ENCODE measurements around the gene PROM1.
A peak's percentile ranks its signal among the peaks of the same experiment; 100 is the strongest.

The PROM1 gene

DNA sequence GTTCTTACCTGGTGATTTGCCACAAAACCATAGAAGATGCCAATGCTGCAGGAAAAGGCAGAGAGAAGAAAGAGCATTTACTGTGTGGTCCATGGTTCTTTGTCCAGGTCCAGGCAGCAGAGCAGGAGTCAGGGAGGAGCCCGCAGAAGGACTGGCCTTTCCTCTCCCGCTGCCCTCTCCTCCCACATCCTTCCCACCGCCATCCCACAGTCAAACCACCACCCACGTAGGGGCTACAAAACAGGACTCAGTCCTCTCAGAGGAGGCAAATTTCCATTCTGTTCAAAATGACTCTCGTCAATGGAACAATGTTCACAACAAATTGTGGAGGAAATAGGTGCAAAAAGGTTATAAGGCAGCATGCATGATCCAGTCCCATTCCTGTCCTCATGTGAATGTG, 58.6 kb downstream of the PROM1 start:
- no peak for DNase-seq

DNA sequence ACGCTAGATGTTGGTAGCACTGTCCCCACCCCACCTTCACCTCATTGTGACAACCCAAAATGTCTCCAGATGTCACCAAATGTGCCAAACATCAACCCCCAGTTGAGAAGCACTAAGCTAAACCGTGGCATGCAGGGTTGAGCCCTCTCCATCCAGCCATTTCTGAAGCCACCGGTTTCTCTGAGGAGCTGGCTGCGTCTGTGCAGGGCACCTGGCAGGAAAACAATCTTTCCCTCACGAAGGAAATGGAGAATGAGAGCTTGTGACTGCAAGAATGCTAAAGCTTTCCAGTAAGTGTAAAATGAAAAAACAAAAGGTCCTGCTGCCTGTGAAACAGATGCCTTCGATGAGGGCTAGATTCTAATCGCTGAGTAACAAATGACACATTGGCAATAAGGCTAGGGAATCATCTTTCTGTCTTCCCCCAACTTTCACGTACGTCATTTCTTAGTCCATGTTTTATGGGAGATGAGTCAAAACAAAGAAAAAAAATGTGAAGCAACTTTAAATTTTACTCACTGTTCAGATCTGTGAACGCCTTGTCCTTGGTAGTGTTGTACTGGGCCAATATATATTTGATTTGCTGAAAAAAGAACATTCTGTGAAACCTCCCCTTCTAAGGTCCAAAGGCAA, 59.9 kb downstream of the PROM1 start:
- DNase-seq: no peak

DNA sequence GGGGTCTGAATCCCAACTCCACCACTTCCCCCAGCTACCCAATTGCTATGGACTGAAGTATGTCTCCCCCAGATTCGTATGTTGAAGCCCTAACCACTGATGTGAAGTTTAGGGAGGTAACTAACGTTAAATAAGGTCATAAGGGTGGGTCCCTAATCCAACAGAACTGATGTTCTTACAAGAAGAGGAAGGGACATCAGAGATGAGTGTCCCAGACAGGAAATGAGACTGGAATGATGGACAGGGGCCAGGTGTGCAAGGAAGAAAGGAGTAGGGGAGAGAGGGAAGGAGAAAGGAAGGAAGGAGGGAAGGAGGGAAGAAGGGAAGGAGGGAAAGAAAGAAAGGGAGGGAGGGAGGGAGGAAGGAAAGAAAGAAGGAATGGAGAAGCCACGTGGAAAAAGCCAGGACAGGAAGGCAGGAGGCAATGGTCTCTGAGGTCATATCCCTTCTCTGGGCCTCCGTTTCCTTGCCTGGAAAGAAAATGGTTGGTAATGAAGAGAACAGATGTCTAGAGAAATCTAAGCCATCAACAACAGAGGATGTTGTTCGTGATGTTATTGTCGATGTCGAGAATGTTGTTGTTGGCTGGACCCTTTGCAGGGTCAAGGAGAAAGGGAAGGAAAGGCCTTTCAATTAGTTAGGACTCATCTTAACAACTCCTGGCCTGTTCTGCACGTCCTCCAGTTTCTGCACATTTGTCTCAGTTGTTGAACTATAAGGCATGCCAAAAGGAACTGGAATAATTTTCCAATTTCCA, 61.8 kb downstream of the PROM1 start:
- DNase-seq: no peak

DNA sequence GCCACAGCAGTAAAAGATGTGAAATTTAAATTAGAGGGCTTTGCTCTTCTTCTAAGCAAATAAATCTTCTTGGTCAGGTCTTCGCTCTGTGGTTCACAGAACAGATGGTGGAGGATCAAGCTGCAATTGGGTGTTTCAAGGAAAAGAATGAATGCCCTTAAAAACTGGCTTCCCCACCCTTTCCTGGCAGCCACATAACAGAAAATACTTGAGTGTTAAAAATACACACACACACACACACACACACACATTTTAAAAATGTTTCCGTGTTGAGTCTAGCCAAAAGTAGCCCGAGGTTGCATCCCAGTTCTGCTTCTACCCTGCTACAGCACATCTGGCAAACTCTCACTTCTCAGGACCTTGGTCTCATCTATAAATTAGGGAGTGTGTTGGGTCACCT, 64.2 kb downstream of the PROM1 start:
- no peak for DNase-seq

DNA sequence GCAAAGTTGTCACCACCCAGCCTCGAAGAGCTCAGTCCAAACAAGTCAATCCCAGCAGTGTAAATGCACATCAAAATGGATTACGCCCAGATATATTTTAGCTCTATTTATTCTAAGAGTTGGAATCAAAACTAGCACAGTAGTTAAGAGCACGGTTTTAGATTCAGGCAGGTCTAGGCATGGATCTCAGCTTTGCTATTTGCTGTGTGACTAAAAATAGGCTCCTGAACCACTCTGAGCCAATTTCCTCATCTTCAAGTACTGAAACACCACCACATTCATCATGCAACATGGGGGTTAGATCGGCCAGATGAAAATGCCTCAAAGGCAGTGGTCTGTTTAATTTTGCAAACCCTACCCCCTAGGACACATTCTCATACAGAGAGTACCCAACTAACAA, 65.0 kb downstream of the PROM1 start:
- no peak for DNase-seq

DNA sequence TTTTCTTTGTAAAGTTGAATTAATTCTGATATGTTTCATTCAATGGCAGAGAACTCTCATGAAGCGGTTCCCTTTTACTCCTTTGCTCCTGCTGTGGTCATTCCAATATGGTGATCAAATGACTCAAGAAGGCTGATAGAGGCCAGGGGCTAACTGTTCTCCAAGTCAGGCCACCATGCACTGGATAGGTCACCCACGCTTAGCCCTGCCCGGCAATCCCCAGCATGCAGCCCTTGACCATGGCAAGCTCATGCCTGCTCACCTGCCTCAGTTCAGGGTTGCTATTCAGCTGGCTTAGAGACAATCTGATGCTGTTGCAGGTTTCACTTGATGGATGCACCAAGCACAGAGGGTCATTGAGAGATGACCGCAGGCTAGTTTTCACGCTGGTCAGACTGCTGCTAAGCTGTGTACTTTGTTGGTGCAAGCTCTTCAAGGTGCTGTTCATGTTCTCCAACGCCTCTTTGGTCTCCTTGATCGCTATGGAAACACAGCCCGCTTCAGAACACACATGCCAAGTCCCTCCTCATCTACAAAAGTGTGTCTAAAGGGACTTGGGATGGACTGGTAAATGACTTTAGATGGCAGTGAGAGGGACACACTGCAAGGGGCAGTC, 65.7 kb downstream of the PROM1 start:
- DNase-seq: no peak

DNA sequence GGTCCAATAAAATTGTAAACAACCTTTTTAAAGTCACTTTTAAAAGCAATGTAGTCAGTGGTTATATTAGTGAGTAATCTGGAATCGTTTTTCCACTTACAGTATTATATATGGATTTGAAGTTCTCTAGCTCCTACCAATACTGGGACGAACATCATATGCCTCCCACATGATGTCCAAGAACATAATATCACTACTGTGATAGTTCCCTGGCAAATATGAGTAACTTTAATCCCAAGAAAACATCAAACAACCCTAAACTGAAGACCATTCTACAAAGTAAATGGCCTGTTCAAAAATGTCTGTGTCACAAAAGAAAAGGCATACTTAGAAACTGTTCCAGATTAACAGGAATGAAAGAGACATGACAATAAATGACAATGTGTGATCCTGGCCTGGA, 67.3 kb downstream of the PROM1 start:
- DNase-seq: no peak

DNA sequence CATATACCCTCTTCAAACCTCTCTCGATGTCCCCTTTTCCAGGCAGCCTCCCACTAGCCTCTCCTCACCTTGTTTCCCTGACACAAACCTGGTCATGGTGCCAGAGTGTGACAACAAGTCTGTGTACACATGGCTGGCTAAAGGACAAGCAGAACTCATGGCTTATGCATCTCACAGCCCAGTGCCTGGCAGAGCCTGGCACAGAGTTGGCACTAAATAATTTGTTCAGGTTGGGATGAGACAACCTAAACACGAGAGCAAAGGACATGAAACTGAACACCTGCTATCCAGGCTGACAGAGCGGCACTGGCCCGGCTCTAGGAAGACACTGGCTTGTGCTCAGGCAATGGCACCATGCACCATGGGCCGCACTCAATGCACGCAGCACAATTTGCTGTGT, 72.7 kb downstream of the PROM1 start:
- no peak for DNase-seq

DNA sequence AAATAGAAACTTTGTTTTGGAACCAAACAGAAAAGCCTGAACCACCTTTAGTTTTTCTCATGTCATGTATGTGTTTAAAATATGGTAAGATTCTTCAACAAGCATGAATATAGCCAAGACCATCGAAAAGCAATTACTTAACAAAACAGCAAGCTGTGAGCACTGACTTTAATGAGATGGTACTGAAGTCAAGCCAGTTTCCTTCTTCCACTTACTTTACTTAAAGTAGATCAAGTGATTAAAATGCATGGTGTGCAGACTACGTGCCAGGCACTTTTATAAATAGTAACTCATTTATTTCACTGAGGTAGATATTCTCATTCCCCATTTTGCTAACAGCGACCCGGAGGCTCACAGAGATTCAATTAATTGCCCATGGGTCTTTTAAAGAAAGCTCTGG, 74.7 kb downstream of the PROM1 start:
- no peak for DNase-seq

DNA sequence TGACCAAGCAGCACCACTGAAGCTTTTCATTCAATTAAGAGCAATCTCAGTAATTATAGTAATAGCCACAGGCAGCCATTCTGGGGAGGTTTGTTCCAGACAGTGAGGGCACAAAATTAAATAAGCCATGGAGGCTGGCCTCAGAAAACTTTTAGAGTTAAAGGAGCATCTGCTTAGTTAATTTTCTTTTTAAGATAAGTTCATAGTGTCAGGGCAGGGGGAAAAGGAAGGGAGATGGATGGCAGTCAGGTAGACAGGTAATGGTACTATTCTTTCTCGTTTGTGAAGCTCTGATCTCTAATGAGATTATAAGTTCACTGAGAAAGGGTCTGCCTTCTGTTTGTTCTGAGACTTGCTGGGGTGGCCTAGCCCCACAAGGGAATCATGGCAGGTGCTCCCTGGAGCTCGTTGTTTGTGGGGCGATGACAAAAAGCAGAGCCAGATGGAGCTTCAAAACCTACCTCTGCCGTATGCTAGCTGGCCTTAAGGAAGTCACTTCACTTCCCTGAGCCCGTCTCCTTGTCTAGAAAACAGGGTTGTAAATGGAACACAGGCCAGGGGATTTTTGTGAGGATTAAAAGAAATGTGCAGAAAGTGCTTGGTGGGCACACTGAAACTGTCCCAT, 76.2 kb downstream of the PROM1 start:
- DNase-seq: no peak

DNA sequence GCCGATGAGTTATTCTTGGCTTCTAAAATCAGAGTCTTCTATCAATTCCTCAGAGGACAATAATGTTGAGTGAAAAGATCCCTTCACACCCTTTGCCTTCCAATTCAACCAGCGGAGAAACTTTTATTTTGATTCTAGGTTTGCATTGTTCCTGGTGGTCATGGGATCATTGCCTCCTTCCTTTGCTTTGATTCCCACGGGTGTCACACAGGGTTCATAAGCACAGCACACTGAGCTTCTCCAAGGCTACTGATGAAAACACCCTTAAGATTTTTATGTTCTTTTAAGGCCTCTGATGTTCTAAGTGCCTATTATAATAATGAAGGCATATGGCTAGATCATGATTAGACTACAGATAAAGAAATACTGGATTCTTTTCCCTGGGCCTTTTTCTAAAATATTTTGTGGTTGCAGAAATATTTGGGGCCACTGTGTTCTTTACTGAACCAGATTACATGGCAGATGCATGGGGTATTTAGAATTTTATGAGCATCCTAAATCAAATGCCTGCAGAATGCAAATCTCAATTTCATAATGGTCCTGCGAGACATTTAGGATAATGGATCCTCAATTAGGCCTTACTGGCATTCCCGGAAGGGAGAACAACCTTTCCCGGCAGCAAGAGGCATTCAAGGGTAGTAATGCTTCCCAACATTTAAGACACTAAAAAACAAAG, 76.9 kb downstream of the PROM1 start:
- DNase-seq: no peak

DNA sequence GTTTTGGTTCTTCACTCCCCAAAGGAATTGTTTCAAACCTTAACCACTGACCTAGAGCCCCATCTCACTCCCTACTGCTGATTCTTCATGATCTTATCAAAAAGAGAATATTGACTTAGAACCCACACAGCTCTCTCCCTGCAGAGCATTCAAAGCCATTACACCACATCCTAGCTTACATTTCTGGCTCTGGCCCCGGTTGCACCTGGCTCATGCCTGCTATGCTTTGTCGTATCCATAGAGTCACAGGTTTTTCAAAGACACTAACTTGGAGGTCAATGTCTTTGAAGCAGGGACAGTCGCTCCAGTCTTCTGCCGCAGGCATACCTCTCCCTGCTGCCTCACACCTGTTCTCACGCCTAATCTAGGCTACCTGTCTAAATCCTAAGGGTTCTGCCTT, 78.1 kb downstream of the PROM1 start:
- DNase-seq: no peak

DNA sequence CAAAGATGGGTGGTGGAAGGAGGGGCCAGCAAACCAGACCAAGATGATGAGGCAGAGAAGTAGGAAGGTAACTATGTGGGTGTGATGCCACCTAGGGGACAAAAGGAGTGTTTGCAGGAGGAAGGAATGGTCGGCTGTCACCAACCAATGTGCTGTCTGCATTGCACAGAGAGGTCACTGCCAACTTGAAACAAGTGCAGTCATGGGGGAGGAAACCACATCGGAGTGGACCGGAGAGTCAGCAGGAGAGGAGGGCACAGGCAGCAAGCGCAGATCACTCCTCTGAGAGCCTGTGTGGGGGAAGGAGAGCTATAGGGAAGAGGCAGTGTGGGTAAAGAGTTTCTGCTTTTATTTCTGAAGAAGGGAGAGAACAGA, 82.4 kb downstream of the PROM1 start:
- peak; percentile 2 for DNase-seq

DNA sequence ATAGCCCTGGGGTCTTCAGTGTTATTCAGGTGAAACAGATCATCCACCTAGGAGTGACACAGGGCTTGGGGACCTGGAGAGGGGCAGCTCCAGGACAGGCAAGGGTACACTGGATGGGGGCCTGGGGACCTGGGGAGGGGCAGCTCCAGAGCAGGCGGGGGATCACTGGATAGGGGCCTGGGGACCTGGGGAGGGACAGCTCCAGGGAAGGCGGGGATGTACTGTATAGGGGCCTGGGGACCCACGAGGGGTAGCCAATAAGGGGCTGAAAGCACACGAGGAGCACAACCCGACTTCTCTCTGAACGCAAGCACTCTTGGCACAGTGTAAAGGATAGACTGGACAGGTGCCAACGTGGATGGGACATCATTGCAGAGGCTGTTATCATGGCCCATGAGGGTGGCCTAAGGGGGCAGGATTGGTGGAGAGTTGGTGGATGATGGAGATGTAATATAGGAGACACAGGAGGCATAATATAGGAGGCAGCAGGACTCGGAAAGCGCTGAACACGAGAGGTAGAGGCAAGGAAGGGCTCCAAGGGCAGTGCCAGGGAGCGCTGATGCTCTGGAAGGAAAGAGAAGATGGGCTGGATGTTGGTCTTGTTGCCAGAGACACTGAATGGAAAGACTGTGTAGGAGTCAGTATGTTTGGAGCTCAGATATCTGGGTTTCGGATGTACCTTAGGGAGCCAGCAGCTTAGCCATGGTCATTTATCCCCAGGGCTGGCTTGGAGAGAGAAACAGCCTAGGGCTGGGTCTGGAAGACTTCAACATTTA, 82.9 kb downstream of the PROM1 start:
- no peak for DNase-seq

DNA sequence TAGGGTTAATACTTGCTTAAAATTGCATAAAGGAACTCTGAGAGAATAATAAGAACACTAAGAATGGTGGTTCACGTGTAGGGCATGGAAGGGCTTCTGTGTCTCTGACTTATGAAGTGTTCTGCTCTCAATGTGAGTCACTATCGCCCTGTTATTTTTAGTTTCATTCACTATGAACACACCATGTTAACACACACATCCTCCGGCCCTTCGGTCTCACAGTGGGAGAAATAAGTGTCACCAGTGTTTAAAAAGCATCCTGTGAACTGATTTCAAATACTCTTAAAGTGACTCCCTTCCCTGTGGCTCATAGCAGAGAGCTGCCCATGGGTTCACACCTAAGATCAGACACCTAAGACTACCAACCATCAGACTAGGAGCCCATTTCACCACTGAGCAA, 87.0 kb downstream of the PROM1 start:
- no peak for DNase-seq

DNA sequence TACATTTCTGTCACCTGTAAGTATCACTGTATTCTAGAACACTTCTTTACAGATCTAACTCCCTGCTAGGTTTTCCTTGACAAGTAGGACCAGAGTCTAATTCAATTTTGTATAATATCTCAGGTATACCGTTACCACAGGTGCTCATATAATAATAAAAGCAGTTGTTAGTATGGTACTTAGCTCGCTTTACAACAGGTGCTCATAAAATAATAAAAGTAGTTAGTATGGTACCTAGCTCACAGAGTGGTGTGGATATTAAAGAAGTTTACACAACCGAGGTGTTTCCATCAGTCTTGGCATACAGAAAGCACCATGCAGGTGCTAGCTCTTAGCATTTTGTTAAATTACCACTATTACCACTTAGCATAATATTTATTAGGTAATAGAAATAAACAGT, 88.0 kb downstream of the PROM1 start:
- DNase-seq: no peak

DNA sequence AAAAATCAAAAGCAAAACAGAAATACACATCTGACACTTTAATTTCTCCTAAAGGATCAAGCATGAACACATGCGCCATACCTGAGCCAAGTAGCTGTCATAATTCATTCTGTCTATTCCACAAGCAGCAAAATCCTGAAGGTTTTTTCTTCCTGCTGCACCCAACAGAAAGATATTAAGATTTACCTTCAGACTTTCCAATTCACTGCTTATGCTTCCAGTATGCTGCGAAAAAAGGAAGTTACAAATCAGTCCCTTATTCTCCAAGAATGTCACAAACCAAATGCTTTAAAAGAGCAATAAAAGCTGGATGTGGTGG, 91.7 kb downstream of the PROM1 start:
- no peak for DNase-seq

DNA sequence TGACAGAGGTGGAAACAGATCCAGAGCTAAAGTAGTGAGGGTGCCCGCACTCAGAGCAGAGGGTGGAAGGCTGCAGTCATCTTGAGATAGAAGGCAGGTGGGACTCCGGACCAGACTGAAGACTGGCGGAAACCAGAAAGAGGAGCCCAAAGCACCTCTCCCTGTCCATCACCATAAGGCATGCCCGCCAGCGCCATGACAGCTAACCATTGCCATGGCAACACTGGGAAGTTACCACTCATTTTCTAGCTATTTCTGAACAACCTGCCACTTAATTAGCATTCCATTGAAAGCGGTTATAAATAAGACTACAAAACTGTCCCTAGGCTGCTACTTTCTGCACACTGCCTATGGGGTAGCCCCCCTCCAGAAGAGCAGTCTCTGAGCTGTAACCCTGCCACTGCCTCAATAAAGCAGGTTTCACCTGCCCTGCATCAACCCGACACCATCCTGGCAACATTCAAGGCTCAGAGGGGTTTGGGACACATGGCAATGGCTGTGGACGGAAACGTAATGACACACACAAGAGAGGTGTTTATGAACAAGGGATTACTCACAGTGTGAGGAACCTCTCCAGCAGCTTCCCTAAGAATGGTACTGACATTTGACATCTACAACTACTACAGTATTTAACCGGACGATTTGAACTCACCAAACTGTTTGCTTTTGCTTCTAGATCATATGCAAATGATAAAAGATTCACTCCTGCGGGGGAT, 93.1 kb downstream of the PROM1 start:
- DNase-seq: no peak

DNA sequence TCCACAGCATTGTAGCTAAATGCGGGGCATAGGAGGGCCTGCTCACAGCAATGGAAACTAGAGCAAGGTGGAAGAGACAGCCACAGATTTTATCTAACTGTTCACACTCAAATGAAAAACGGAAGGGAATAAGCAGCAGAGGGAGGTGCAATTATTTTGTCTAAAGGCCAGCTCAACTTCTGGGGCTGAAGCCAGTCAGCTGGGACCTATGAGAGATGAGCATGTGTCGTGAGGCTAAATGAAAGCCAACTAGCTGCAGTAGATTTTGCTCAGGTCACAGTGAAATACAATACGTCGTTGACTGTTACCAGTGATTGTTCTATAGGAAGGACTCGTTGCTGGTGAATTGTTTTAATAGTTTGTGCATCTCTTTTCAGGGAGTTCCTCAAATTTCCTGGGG, 94.4 kb downstream of the PROM1 start:
- DNase-seq: no peak

DNA sequence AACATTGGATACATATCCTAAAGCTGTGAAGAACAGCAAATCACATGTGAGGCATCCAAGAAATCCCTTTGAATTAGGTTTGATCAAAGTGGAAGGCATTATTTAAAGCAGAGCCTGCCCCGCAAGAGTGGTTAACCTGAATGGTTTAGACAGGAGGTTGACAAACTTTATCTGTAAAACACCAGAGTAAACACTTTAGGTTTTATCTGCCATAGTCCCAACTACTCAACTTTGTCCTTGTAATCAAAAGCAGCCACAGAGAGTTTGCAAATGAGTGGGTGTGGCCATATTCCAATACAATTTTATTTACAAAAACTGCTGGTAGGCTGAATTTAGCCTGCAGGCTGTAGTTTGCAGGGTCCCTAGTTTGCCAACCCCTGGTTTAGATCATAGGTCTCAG, 95.6 kb downstream of the PROM1 start:
- DNase-seq: no peak

DNA sequence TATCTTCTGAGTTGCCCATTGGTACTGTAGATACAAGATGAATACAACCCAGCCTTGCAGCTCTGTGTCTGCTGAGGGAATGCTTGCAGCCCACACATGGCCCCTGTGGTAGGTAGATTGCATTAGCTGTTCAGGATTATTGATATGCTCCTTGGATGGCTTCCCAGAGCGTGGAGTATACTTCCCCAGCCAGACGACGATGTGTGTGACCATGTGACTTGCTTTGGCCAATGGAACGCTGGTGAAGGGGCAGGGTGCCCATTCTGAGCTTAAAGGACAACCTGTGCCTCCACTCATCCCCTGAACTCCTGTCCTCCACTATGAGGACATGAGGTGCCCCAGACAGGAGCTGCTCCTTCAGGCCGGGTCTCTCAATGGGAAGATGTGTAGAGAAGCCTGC, 96.9 kb downstream of the PROM1 start:
- DNase-seq: no peak

DNA sequence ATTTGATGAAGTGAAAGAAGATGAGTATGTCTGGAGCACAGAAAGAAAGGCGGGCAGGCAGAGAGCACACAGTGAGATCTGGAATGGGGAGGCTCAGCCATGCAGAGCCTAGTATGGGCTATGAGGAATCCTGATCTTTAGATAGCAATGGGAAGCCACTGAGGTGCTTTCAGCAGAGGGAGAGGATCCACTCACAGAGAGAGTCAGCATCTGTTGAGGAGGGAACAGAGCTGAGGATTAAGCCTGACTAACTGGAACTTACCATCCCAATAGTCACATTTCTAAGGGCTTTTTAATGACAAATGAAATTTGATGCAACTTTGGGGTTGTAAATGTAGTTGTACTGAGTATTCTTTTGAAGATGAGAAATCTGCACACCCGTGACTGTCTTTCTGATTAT, 100.2 kb downstream of the PROM1 start:
- DNase-seq: no peak

Data from SHP77 treated with DMSO at 0.1 percent for 48 hours (cell line).